ENCODE measurements around the gene WDR86. TPM values are rescaled to one million over a fixed set of nuclear protein-coding genes. Genes with fewer than 3 reads are reported as not detected.

WDR86 gene
- polyA plus RNA-seq, 1 donor (not counting 4 experiments of a cell fraction or from before 2014, with no cell fraction given): not detected

- Histone ChIP-seq H3K4me1 (ENCODE audit: control insufficient read depth, extremely low read depth, insufficient read depth, low read length) (no peaks in the 10 kb centered on the region), H3K36me3 (ENCODE audit: control insufficient read depth in 2 of 2, extremely low read depth in 1 of 2, insufficient read depth in 2 of 2, low read length in 2 of 2) (no peaks in the 10 kb centered on the region), H3K27me3 (ENCODE audit: control insufficient read depth, extremely low read depth, insufficient read depth, low read length) (peaks cover 18% of the 10 kb centered on the region), H3K9ac (ENCODE audit: control insufficient read depth, extremely low read depth, insufficient read depth, low read length) (no peak overlapping the region), H3K79me2 (ENCODE audit: control insufficient read depth, insufficient read depth, low read length) (no peaks in the 10 kb centered on the region), H3K27ac (ENCODE audit: control insufficient read depth, insufficient read depth, low read length) (no peak overlapping the region), H2AFZ (ENCODE audit: control insufficient read depth, low read length) (no peak overlapping the region), H4K20me1 (ENCODE audit: control insufficient read depth, extremely low read depth, insufficient read depth, low read length) (no peaks in the 10 kb centered on the region), H3K9me1 (ENCODE audit: control insufficient read depth, extremely low read depth, insufficient read depth, low read length) (no peaks in the 10 kb centered on the region), H3K4me3 (ENCODE audit: control insufficient read depth in 2 of 3, extremely low read depth in 1 of 3, insufficient read depth in 2 of 3, low read depth in 1 of 3, low read length in 3 of 3) (no peak overlapping the region), H3K9me3 (ENCODE audit: control insufficient read depth, low read depth, low read length) (no peaks in the 10 kb centered on the region), H3K4me2 (ENCODE audit: control insufficient read depth, extremely low read depth, insufficient read depth, low read depth, low read length) (no peak overlapping the region)
- no peak for FAIRE-seq
- no peak for DNase-seq (ENCODE audit: low read depth, low spot score)
- dilution Hi-C loops (cut with MboI; ENCODE audit: extremely low pct_ligation_motif_present, low sequenced_read_pairs): no loop called here
- TF ChIP-seq EZH2 (IDR thresholded peaks at IDR 0.05; ENCODE audit: low read length): no peak
- TF ChIP-seq CTCF (optimal IDR thresholded peaks at IDR 0.05 in 1 of 3, IDR thresholded peaks at IDR 0.05 in 1 of 3, conservative IDR thresholded peaks at IDR 0.05 in 1 of 3; ENCODE audit: extremely low read depth in 1 of 3, insufficient read depth in 2 of 3, low read length in 3 of 3): no peak
These were observed 19.1 kb downstream of the WDR86 start for GRCh38 chr7:151390598-151391357.

- Histone ChIP-seq H3K27me3 (ENCODE audit: control insufficient read depth, extremely low read depth, insufficient read depth, low read length) (peaks cover 18% of the 10 kb centered on the region), H3K9ac (ENCODE audit: control insufficient read depth, extremely low read depth, insufficient read depth, low read length) (no peak overlapping the region), H3K4me1 (ENCODE audit: control insufficient read depth, extremely low read depth, insufficient read depth, low read length) (no peaks in the 10 kb centered on the region), H3K79me2 (ENCODE audit: control insufficient read depth, insufficient read depth, low read length) (no peaks in the 10 kb centered on the region), H3K27ac (ENCODE audit: control insufficient read depth, insufficient read depth, low read length) (no peak overlapping the region), H3K9me1 (ENCODE audit: control insufficient read depth, extremely low read depth, insufficient read depth, low read length) (no peaks in the 10 kb centered on the region), H3K36me3 (ENCODE audit: control insufficient read depth in 2 of 2, extremely low read depth in 1 of 2, insufficient read depth in 2 of 2, low read length in 2 of 2) (no peaks in the 10 kb centered on the region), H3K9me3 (ENCODE audit: control insufficient read depth, low read depth, low read length) (no peaks in the 10 kb centered on the region), H3K4me2 (ENCODE audit: control insufficient read depth, extremely low read depth, insufficient read depth, low read depth, low read length) (no peak overlapping the region), H4K20me1 (ENCODE audit: control insufficient read depth, extremely low read depth, insufficient read depth, low read length) (no peaks in the 10 kb centered on the region), H3K4me3 (ENCODE audit: control insufficient read depth in 2 of 3, extremely low read depth in 1 of 3, insufficient read depth in 2 of 3, low read depth in 1 of 3, low read length in 3 of 3) (no peak overlapping the region), H2AFZ (ENCODE audit: control insufficient read depth, low read length) (no peak overlapping the region)
- DNase-seq (ENCODE audit: low read depth, low spot score) (no peak), FAIRE-seq (no peak)
- no peak for TF ChIP-seq CTCF (optimal IDR thresholded peaks at IDR 0.05 in 1 of 3, IDR thresholded peaks at IDR 0.05 in 1 of 3, conservative IDR thresholded peaks at IDR 0.05 in 1 of 3; ENCODE audit: extremely low read depth in 1 of 3, insufficient read depth in 2 of 3, low read length in 3 of 3)
- TF ChIP-seq EZH2 (IDR thresholded peaks at IDR 0.05; ENCODE audit: low read length): no peak
- dilution Hi-C loops (cut with MboI; ENCODE audit: extremely low pct_ligation_motif_present, low sequenced_read_pairs): no loop called here
These were observed 19.9 kb downstream of the WDR86 start for GRCh38 chr7:151389768-151390597.
